Aorta (tissue), 5 donors: ENCODE measurements around the gene GPRC6A. TPM values are rescaled to one million over a fixed set of nuclear protein-coding genes. Genes with fewer than 3 reads are reported as not detected.

ENCODE experiments used
- ATAC-seq: fragments of 200-7000 bp; cut with Tn5 transposase; one replicate; pipeline ENCODE4 v1.9.1; 2022; ENCODE audit warnings: moderate library complexity; ENCODE audit not compliant: low FRiP score
- DNase-seq, 2 donors: peaks; one replicate each; pipeline ENCODE4 v3.0.0-alpha.2; 2020
- H3K27ac ChIP-seq, 2 donors: one replicate each; pipeline ENCODE4 v1.5.1; 2013; ENCODE audit warnings: low read length in 2 of 2, mild to moderate bottlenecking in 2 of 2, moderate library complexity in 2 of 2, control low read depth in 1 of 2, inconsistent platforms in 1 of 2, low read depth in 1 of 2
- H3K27me3 ChIP-seq, 2 donors: one replicate each; pipeline ENCODE4 v1.6.1; 2013; ENCODE audit warnings: control low read depth in 1 of 2, low read length in 1 of 2, mild to moderate bottlenecking in 1 of 2, moderate library complexity in 1 of 2; ENCODE audit not compliant: insufficient read depth in 2 of 2, control insufficient read depth in 1 of 2
- H3K36me3 ChIP-seq, 2 donors: one replicate each; pipeline ENCODE4 v1.6.1; 2013; ENCODE audit warnings: control low read depth in 1 of 2, low read length in 1 of 2, mild to moderate bottlenecking in 1 of 2; ENCODE audit not compliant: insufficient read depth in 2 of 2, control insufficient read depth in 1 of 2
- H3K4me1 ChIP-seq, 2 donors: one replicate each; pipeline ENCODE4 v1.6.1; 2013; ENCODE audit warnings: low read length in 2 of 2, control low read depth in 1 of 2, mild to moderate bottlenecking in 1 of 2, moderate library complexity in 1 of 2; ENCODE audit not compliant: insufficient read depth in 2 of 2, control insufficient read depth in 1 of 2
- H3K4me3 ChIP-seq, 2 donors: one replicate each; pipeline ENCODE4 v1.5.1; 2013; ENCODE audit warnings: low read length in 2 of 2, control low read depth in 1 of 2, mild to moderate bottlenecking in 1 of 2
- H3K9me3 ChIP-seq: one replicate; pipeline ENCODE4 v1.6.1; 2013; ENCODE audit warnings: mild to moderate bottlenecking, low read length; ENCODE audit not compliant: control insufficient read depth
- WGBS, 2 donors: extraction: QIAGEN DNeasy Blood & Tissue Kit; methylation state at CpG; one replicate each; pipeline ENCODE4 v1.1.7; 2013; 5-methylcytosine and 5-hydroxymethylcytosine counted together
- intact Hi-C, 2 donors: fragments of 100-400 bp; cut with DNase I; formaldehyde crosslinking; loops; one replicate each; pipeline versions ENCODE4 v1.14.2 to v1.15.0; 2022
- polyA plus RNA-seq, 2 donors: library from polyadenylated mRNA; stranded (reverse); fragments of 200-250 nt; gene quantifications; one replicate each; pipeline ENCODE4 v1.2.3, GENCODE V29; 2013
- total RNA-seq, 2 donors: library from RNA; stranded (reverse); fragmentation: NEBNext Ultra II Directional; extraction: Animal tissue kit (Norgen Biotek cat#: 25700); gene quantifications; one replicate each; pipeline ENCODE4 v1.2.1, GENCODE V29; 2021
- donor health status: healthy with polysubstance abuse.
- donor health status: Bipolar disorder and iron deficiency.
- donor health status: DM: no; HTN: no; CAD: no.
- donor health status: DM: no; HTN: no; CAD: no.
- donor health status: DM: yes; HTN: yes; CAD: no.

Gene GPRC6A
- total and polyA plus RNA-seq, 4 donors, result not detected

DNA sequence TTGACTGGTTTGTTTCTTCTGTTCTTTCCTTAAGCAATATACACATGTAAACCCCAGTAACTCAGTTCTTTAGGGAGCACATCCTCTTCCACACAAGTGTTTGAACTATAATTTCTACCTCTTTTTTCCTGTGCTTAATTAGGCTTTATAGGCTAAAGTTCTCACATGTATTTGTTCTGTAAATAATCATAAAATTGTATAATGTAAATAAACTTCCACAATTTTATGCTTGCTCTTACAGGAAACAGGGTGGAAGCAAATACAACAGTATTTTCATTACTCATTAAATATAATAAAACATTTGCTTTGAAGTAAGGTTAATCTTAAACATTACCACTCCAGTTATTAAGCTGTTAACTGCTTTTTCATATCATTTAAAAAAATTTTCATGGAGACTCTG lies 26.9 kb downstream of the GPRC6A start:
- no peak overlapping the region for H3K27ac ChIP-seq
- DNase-seq (no peak), ATAC-seq (no peak)
- H3K27me3 ChIP-seq, result no peaks in the 10 kb centered on the region
- H3K9me3 ChIP-seq, result no peaks in the 10 kb centered on the region
- no peaks in the 10 kb centered on the region for H3K36me3 ChIP-seq
- no peak overlapping the region for H3K4me3 ChIP-seq
- intact Hi-C loops, result no loop called here
- no peaks in the 10 kb centered on the region for H3K4me1 ChIP-seq

DNA sequence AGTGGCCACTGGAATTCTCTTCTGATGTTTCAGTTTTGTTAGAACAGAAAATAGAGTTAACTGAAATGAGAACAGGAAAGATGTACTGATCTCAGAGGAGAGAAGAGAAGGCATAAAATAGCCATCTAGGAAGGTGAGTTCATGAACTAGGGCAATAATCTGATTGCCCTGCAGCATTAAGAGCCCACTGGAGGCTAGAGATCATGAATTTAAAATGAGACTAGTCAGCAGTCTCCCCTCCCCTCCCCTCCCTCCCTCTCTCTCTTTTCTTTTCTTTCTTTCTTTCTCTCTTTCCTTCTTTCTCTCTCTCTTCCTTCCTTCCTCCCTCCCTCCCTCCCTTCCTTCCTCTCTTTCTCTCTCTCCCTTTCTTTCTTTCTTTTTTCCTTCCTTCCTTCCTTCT lies 28.9 kb downstream of the GPRC6A start:
- Histone ChIP-seq H3K4me3 (no peak overlapping the region), H3K4me1 (no peaks in the 10 kb centered on the region), H3K27ac (no peak overlapping the region), H3K9me3 (no peaks in the 10 kb centered on the region), H3K27me3 (no peaks in the 10 kb centered on the region), H3K36me3 (no peaks in the 10 kb centered on the region)
- DNase-seq (no peak), ATAC-seq (no peak)
- intact Hi-C loops, result no loop called here

DNA sequence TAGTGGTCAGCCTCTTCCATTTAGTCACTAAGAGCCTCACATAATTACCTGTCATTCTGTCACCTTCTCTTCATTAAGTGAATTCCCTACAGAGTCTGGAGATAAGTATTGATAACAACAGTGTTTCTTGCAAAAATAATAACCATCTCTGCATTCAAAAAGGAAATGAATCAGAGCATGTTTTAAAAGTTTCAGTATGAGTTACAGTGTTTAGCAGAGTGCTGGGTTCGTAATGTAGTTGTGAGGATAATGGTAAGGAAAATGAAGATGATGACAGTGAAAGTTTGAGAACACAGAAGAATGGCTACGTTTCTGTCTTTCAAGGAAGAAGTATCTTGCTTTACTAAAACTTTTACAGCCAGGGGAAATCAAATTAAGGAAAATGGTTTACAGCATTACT lies 31.3 kb downstream of the GPRC6A start:
- no peak overlapping the region for H3K4me3 ChIP-seq
- DNase-seq (no peak), ATAC-seq (no peak)
- H3K4me1 ChIP-seq, result no peaks in the 10 kb centered on the region
- WGBS, 2 donors, result 33 to 39% methylated on average over 2 of the region's 2 CpGs
- no peaks in the 10 kb centered on the region for H3K36me3 ChIP-seq
- peaks cover 0 to under 1% of the 10 kb centered on the region in 2 donors for H3K27me3 ChIP-seq
- H3K27ac ChIP-seq, result no peak overlapping the region
- intact Hi-C loops, result no loop called here
- no peaks in the 10 kb centered on the region for H3K9me3 ChIP-seq

DNA sequence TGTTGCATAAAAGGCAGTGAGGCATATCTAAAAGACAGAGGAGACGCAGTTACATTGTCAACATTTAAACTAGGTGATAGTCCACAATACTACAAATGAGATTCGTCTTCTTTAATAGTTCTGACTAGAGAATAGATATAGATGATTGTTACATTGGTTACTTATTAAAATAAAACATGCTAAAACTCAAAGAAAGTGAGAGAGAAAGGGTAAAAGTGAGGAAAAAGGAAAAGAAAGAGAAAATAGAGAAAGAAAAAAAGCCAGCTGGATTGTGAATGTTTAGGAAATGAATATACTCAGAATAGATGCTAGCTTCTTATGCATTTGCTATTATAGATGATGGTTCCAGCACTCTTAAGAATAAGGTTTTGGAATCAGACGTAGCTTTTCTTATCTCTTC lies 35.7 kb downstream of the GPRC6A start:
- Histone ChIP-seq H3K9me3 (peaks cover 1% of the 10 kb centered on the region), H3K36me3 (no peaks in the 10 kb centered on the region), H3K4me3 (no peak overlapping the region), H3K27me3 (peaks cover 0 to 3% of the 10 kb centered on the region in 2 donors), H3K27ac (no peak overlapping the region), H3K4me1 (no peaks in the 10 kb centered on the region)
- DNase-seq (no peak), ATAC-seq (no peak)
- intact Hi-C loops, result no loop called here
- WGBS, 2 donors, result 49% methylated on average over 3 of the region's 3 CpGs

DNA sequence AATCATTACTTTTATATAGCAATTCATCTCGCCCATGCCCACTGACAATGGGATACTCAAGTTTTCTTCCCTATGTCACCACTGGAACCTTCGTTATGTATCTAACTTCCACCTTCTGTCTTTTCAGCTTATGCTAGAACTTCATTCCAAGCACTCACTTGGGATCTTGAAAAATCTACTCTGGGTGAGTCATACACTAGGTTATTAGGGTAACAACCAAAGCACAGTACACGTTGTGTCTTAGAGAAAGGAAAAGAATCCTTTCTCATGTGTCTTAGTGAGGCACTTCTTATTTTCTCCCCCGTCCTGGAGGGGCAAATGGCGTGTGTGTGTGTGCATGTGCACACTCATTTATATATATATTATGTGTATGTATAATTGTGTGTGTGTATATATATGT lies 45.0 kb downstream of the GPRC6A start:
- DNase-seq, result no peak
- intact Hi-C loops, result no loop called here
- Histone ChIP-seq H3K27ac (no peak overlapping the region), H3K4me1 (no peaks in the 10 kb centered on the region), H3K4me3 (no peak overlapping the region), H3K27me3 (no peaks in the 10 kb centered on the region), H3K36me3 (no peaks in the 10 kb centered on the region), H3K9me3 (no peaks in the 10 kb centered on the region)
- WGBS, 2 donors, result 48 to 53% methylated on average over 5 of the region's 5 CpGs
- no peak for ATAC-seq

DNA sequence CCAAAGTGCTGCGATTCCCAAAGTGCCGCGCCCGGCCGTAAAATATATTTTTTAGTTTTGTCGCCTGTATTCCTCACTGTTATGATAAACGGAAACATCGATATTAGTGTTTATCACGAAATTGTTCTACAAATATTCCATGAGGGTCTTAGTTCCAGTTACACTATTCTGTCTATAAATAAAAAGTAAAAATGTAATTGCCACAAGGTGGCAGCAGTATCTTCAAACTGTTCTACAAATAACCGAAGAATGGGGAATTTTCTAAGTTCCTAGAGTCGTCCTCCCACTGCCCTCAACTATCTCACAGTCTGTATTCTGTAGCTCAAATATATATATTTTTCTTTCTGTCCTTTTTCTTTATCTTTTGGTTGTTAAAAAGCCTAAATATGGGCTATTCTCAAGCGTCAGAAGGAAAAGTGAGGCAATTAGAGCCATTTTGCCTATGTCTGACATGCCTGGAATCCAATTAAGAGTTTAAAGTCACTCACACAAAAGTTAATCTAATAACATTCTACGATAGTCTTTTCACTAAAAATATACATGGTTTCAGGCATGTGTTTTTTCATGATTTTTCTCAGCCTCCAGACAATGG lies 49.2 kb downstream of the GPRC6A start:
- Histone ChIP-seq H3K27me3 (no peaks in the 10 kb centered on the region), H3K4me3 (no peak overlapping the region), H3K9me3 (no peaks in the 10 kb centered on the region), H3K36me3 (no peaks in the 10 kb centered on the region), H3K27ac (no peak overlapping the region), H3K4me1 (no peaks in the 10 kb centered on the region)
- WGBS, 2 donors, result 26 to 27% methylated on average over 13 of the region's 13 CpGs
- intact Hi-C loops, result no loop called here
- peak; percentile 59 for ATAC-seq
- DNase-seq, result no peak

DNA sequence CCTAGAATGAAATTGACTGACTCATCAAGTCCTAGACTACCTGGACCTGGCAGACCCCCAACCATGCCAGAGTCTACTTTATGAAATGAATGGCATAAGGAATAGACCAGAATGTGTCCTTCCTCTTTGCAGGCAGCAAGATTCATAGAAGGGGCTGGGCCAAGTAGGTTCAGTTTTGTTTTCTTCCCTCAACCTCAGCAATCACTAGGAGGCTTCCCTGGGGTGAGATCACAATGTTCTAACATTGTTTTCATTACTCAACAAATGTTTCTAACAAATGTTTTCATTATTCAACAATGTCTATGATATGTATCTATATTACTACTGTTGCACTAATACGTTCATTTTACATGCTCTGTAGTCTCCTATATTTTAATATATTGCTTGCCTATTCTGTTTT lies 55.0 kb downstream of the GPRC6A start:
- intact Hi-C loops, result no loop called here
- H3K27ac ChIP-seq, result no peak overlapping the region
- no peaks in the 10 kb centered on the region for H3K9me3 ChIP-seq
- no peaks in the 10 kb centered on the region for H3K27me3 ChIP-seq
- ATAC-seq (no peak), DNase-seq (no peak)
- no peaks in the 10 kb centered on the region for H3K4me1 ChIP-seq
- 56 to 67% methylated on average over 1 of the region's 1 CpG for WGBS, 2 donors
- no peak overlapping the region for H3K4me3 ChIP-seq
- no peaks in the 10 kb centered on the region for H3K36me3 ChIP-seq

DNA sequence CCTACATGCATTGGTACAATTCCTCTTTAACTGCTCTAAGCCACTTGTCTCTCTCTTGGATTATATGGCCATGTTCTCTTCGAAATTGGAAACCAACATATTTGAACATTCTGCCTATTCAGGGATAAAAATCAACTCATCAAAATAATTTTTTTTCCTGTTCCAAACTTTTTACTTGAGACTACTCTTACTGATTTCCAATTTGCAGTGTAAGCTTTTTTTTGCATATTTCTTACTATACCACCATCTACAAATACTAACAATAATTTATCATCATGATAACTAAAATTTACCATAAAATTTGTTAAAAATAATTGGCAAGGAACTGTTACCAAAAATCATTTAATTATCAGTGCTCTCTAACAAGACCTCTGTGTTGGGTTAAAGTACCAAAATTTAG lies 56.4 kb downstream of the GPRC6A start:
- intact Hi-C loops, result no loop called here
- no peak overlapping the region for H3K27ac ChIP-seq
- no peaks in the 10 kb centered on the region for H3K36me3 ChIP-seq
- WGBS, 2 donors, result 48 to 70% methylated on average over 1 of the region's 1 CpG
- H3K4me3 ChIP-seq, result no peak overlapping the region
- ATAC-seq, result no peak
- no peaks in the 10 kb centered on the region for H3K4me1 ChIP-seq
- no peaks in the 10 kb centered on the region for H3K9me3 ChIP-seq
- DNase-seq, result no peak
- H3K27me3 ChIP-seq, result no peaks in the 10 kb centered on the region

DNA sequence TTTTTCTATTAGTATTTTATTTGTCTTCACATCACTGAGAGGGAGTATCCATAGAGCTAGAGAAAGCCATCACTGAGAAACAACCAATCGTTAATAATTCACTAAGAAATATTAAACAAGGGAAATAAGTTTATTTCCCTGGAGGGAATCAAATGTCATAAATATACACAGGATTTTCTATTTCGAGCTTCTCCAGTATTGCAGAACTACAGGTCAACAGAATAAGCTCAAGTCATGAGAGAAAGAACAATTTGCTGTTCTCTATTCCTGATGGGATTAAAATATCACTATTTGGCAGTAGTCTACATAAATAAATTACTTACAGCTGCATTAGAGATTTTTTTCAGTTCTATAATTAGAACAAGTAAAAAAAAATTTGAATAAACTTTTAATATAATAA lies 61.2 kb downstream of the GPRC6A start:
- ATAC-seq, result no peak
- 58 to 59% methylated on average over 2 of the region's 2 CpGs for WGBS, 2 donors
- Histone ChIP-seq H3K27me3 (no peaks in the 10 kb centered on the region), H3K4me1 (no peaks in the 10 kb centered on the region), H3K9me3 (no peaks in the 10 kb centered on the region), H3K4me3 (no peak overlapping the region), H3K36me3 (no peaks in the 10 kb centered on the region), H3K27ac (no peak overlapping the region)
- intact Hi-C loops, result no loop called here
- DNase-seq, result no peak
